Adrenal gland (tissue), 12 donors: ENCODE measurements around the gene KDM4B. TPM values are rescaled to one million over a fixed set of nuclear protein-coding genes. Genes with fewer than 3 reads are reported as not detected.

Source experiments
- DNase-seq, 7 donors: peaks; one replicate each; pipeline ENCODE4 v3.0.0-alpha.2; 2019 to 2020
- H3K27ac ChIP-seq, 5 donors: fragments of 200-600 bp; sonication (generic) in 4 of 5; 1 replicate in 3 of 5; 2 replicates in 2 of 5; pipeline versions ENCODE4 v1.5.1 to v1.8.0; 2016 to 2020; ENCODE audit warnings: mild to moderate bottlenecking in 1 of 5
- H3K27me3 ChIP-seq: fragments of 200-600 bp; 2 replicates; pipeline ENCODE4 v1.8.0; 2021
- H3K36me3 ChIP-seq, 2 donors: fragments of 200-600 bp; replicated peaks in 1 of 2; 1 replicate in 1 of 2; 2 replicates in 1 of 2; pipeline versions ENCODE4 v1.5.1 to v1.8.0; 2018 to 2022
- H3K4me1 ChIP-seq, 2 donors: fragments of 200-600 bp; replicated peaks in 1 of 2; 1 replicate in 1 of 2; 2 replicates in 1 of 2; pipeline versions ENCODE4 v1.5.1 to v1.8.0; 2018 to 2021
- H3K4me3 ChIP-seq, 4 donors: fragments of 200-600 bp; sonication (generic) in 3 of 4; one replicate each; pipeline ENCODE4 v1.5.1; 2016 to 2018
- H3K9me3 ChIP-seq, 3 donors: fragments of 200-600 bp; sonication (generic) in 1 of 3; replicated peaks in 1 of 3; 1 replicate in 2 of 3; 2 replicates in 1 of 3; pipeline versions ENCODE4 v1.5.1 to v1.8.0; 2016 to 2021
- POLR2A ChIP-seq, 2 donors: fragments of 450-650 bp; IDR thresholded peaks; one replicate each; pipeline ENCODE4 v1.6.1; 2017; ENCODE audit warnings: antibody characterized with exemption in 2 of 2, mild to moderate bottlenecking in 2 of 2, moderate library complexity in 1 of 2
- WGBS, 4 donors: extraction: QIAGEN DNeasy Blood & Tissue Kit in 2 of 4; methylation state at CpG; one replicate each; pipeline versions ENCODE4 v1.1.5 to v1.1.7; 2013 to 2017; 5-methylcytosine and 5-hydroxymethylcytosine counted together
- intact Hi-C, 2 donors: fragments of 100-400 bp; cut with DNase I; formaldehyde crosslinking; loops; one replicate each; pipeline versions ENCODE4 v1.14.1 to v1.15.0; 2022 to 2023
- polyA plus RNA-seq, 3 donors: library from polyadenylated mRNA; stranded (reverse); fragments of 200-250 nt in 2 of 3; fragments of 350-450 nt in 1 of 3; fragmentation: Illumina TruSeq in 1 of 3; extraction: RNeasy Lipid Tissue Mini Kit (QIAGEN cat#74804) in 1 of 3; gene quantifications; one replicate each; pipeline ENCODE4 v1.2.3, GENCODE V29; 2013 to 2014
- total RNA-seq, 9 donors: library from RNA; depleted of rRNA in 4 of 9; stranded (reverse); fragments of >200 nt in 4 of 9; fragments of 120-200 nt in 1 of 9; fragmentation: NEBNext Ultra II Directional in 1 of 9; extraction: Animal tissue kit (Norgen Biotek cat#: 25700) in 1 of 9; gene quantifications; one replicate each; pipeline versions ENCODE4 v1.1.0 to v1.2.4, GENCODE V29; 2013 to 2023
- TF ChIP-seq, protein P1 (sequence below), 6 experiments: fragments of 450-650 bp in 4 of 6; fragments of 200-600 bp in 2 of 6; sonication (generic) in 1 of 6; IDR thresholded peaks; 1 replicate in 5 of 6; 2 replicates in 1 of 6; pipeline versions ENCODE4 v1.5.1 to v1.8.0; 2016 to 2021; ENCODE audit warnings: antibody characterized with exemption in 6 of 6, mild to moderate bottlenecking in 2 of 6, moderate library complexity in 1 of 6
- donor health status: healthy with polysubstance abuse.
- donor health status: Bipolar disorder and iron deficiency.
- donor health status: DM: yes; HTN: yes; CAD: no.
- donor health status: DM: no; HTN: no; CAD: no.
- donor health status: DM: no; HTN: no; CAD: no.
- donor health status: DM: yes; HTN: yes; CAD: no.

KDM4B gene
- total and polyA plus RNA-seq, 12 donors: 9.8 to 65.1 (median 39.9) TPM

DNA sequence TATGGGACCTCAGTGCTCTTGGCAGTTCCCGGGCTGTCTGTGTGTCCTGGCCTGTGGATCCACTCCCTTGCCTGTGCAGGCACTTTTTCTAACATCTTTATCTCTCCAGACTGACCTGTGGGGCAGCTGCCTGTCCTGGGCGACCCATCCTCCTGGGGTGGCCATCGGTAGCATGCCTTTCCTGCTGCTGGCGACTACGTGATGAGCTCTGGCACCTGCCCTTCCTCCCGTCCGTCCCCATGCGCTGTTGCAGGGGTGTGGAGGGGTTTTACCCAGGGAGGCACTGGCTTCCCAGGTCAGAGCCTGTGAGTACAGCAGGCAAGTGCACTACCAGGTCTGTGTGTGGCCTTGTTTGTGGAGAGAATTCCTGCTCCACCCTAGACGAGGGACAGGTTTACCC lies 93.3 kb downstream of the KDM4B start:
- Histone ChIP-seq H3K9me3 (no peaks in the 10 kb centered on the region), H3K27me3 (no peaks in the 10 kb centered on the region), H3K27ac (no peak overlapping the region), H3K36me3 (peaks cover 0 to 7% of the 10 kb centered on the region in 2 donors), H3K4me3 (no peak overlapping the region), H3K4me1 (no peaks in the 10 kb centered on the region)
- TF ChIP-seq, protein P1, sequence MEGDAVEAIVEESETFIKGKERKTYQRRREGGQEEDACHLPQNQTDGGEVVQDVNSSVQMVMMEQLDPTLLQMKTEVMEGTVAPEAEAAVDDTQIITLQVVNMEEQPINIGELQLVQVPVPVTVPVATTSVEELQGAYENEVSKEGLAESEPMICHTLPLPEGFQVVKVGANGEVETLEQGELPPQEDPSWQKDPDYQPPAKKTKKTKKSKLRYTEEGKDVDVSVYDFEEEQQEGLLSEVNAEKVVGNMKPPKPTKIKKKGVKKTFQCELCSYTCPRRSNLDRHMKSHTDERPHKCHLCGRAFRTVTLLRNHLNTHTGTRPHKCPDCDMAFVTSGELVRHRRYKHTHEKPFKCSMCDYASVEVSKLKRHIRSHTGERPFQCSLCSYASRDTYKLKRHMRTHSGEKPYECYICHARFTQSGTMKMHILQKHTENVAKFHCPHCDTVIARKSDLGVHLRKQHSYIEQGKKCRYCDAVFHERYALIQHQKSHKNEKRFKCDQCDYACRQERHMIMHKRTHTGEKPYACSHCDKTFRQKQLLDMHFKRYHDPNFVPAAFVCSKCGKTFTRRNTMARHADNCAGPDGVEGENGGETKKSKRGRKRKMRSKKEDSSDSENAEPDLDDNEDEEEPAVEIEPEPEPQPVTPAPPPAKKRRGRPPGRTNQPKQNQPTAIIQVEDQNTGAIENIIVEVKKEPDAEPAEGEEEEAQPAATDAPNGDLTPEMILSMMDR (IDR thresholded peaks at IDR 0.05): no peak
- no peak for TF ChIP-seq POLR2A (IDR thresholded peaks at IDR 0.05)
- no peak for DNase-seq
- intact Hi-C loops: loop anchor here in 1 of 2 donors (10.0 kb wide), 1 partner anchor 73 kb away; no protein-coding TSS in a partner anchor
- 92 to 97% (median 96%) methylated on average over 9 of the region's 9 CpGs for WGBS, 4 donors

DNA sequence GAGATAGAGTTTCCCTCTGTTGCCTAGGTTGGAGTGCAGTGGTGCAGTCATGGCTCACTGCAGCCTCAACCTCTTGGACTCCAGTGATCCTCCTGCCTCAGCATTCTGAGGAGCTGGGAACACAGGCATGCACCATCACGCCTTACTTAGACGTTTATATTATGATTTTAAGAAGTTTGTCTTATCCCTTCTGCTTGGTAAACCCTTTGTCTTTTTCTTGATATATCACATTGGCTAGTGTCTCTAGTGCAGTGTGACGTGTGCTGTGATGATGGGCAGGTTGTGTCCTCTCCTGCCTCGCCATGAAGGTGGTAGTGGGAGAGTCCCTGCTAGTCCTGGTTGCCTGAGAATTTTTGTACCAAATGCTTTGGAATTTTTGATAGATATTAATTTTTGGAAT lies 93.9 kb downstream of the KDM4B start:
- H3K4me1 ChIP-seq: peaks cover 3 to 4% of the 10 kb centered on the region in 2 donors
- no peaks in the 10 kb centered on the region for H3K27me3 ChIP-seq
- intact Hi-C loops: loop anchor here in 1 of 2 donors (10.0 kb wide), 1 partner anchor 72 kb away; no protein-coding TSS in a partner anchor
- H3K4me3 ChIP-seq: no peak overlapping the region
- TF ChIP-seq, protein P1 (IDR thresholded peaks at IDR 0.05): no peak
- TF ChIP-seq POLR2A (IDR thresholded peaks at IDR 0.05): no peak
- H3K27ac ChIP-seq: no peak overlapping the region
- no peak for DNase-seq
- 94 to 100% (median 98%) methylated on average over 4 of the region's 4 CpGs for WGBS, 4 donors
- H3K9me3 ChIP-seq: no peaks in the 10 kb centered on the region
- H3K36me3 ChIP-seq: peaks cover 0 to 7% of the 10 kb centered on the region in 2 donors

DNA sequence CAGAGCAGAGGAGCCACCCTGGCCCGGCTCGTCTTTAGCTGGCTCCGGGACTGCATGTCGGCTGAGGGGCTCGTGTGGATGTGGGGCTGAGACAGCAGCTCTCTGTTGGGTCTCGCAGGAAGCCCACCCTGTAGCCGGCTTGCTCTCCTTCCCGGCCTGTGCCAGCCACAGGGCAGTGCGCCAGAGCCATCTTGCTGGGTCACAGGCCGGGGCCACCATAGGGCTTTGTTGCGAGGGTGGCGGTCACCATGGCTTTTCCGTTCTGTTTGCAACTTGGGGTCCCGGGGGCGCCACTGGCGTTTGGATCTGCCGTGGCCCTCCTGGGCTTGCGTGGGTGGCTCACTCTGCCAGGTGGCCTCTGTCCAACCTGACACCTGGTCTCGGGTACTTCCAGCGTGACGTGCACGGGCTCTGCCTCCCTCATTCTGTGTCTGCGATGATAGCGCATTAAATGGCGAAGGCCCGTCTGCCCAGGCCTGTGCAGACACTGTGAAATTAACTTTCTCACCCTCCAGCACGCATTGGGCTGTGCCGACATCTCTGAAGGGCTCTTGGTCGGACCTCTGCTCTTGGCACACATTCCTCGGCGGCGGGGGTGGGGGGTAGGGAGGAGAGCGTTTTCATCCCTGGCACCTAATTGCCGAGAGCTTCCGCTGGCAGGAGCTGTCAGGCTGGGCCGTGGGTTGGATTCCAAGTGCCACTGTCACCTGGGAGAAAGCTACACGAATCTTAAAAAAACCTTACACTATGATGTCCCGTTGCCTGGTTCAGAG lies 95.1 kb downstream of the KDM4B start:
- Histone ChIP-seq H3K4me1 (peaks cover 13 to 15% of the 10 kb centered on the region in 2 donors), H3K4me3 (no peak overlapping the region), H3K36me3 (peaks cover 0 to 7% of the 10 kb centered on the region in 2 donors), H3K27me3 (no peaks in the 10 kb centered on the region), H3K27ac (no peak overlapping the region), H3K9me3 (no peaks in the 10 kb centered on the region)
- TF ChIP-seq POLR2A (IDR thresholded peaks at IDR 0.05): no peak
- TF ChIP-seq, protein P1 (IDR thresholded peaks at IDR 0.05): no peak
- no peak for DNase-seq
- intact Hi-C loops: loop anchor here in 1 of 2 donors (10.0 kb wide), 1 partner anchor 71 kb away; no protein-coding TSS in a partner anchor
- 94 to 97% (median 95%) methylated on average over 23 to 38 of the region's 38 CpGs for WGBS, 4 donors

DNA sequence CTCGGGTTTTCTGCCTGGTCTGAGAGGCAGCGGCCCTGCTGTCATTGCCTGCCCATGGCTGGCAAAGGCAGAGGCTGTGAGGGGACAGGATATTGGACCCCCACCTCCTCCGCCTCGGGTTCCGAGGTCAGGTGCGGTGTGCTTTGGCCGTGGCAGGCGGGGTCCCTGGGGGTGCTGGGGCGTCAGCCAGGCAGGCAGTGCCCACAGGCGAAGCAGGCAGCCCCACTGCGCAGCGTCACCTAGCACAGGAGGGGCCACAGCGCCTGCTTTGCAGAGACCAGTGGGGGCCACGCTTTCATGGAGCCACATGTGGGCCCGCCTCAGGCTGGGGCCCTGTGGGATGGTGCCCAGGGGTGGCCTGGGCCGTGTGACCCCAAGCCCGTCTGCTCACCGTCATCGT lies 96.0 kb downstream of the KDM4B start:
- no peak for DNase-seq
- TF ChIP-seq, protein P1 (IDR thresholded peaks at IDR 0.05): no peak
- TF ChIP-seq POLR2A (IDR thresholded peaks at IDR 0.05): no peak
- H3K36me3 ChIP-seq: peaks cover 0 to 7% of the 10 kb centered on the region in 2 donors
- H3K9me3 ChIP-seq: no peaks in the 10 kb centered on the region
- intact Hi-C loops: loop anchor here in 1 of 2 donors (10.0 kb wide), 1 partner anchor 70 kb away; no protein-coding TSS in a partner anchor
- H3K4me1 ChIP-seq: peaks cover 13 to 15% of the 10 kb centered on the region in 2 donors
- H3K27ac ChIP-seq: no peak overlapping the region
- no peak overlapping the region for H3K4me3 ChIP-seq
- 90 to 95% (median 92%) methylated on average over 4 to 19 of the region's 19 CpGs for WGBS, 4 donors
- H3K27me3 ChIP-seq: no peaks in the 10 kb centered on the region
